HuH-7.5 (cell line): ENCODE data around the gene SLC25A48.

Experiments
- DNase-seq: peaks from one replicate; pipeline ENCODE4 v3.0.0; 2011; ENCODE audit warnings: low spot score

The SLC25A48 gene

GRCh38 chr5:135859641-135860040 lies 25.2 kb downstream of the SLC25A48 start:
- no peak for DNase-seq

GRCh38 chr5:135861641-135862040 lies 27.2 kb downstream of the SLC25A48 start:
- DNase-seq = no peak

DNA sequence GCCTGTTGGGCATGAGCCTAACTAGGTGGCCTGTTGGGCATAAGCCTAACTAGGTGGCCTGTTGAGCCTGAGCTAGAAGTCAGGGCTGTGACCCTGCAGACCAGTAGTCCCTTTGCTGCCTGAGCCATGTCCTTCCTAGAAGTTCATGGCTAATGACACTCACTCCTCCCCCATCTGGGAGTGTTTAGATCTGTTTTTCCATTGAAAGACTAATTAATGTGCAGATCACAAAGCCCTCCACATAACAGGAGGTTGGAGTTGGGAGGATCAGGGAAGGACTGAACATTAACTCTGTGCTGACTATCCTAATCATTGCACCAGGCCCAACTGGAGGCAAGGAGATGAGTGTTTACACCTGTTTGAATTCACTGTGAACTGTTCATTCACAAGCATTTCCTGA lies 27.6 kb downstream of the SLC25A48 start:
- no peak for DNase-seq

DNA sequence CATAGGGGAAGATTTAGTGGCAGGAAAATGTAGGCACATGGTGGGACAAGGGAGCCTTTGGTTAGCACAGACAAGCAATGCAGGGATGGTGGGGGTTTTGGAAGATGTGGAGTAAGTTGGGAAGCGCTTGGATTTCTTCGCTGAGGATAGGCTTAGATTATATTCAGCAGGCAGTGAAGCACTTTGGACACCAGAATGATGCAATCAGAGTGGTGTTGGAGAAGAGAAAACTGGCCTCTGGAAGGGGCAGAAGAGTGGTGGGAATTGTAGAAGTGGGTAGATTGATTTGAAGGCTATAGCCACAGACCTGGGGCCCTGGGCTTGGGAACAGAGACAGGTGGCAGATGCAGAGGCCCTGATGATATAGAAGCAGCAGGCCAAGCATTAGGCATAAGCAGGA lies 28.3 kb downstream of the SLC25A48 start:
- DNase-seq = no peak

DNA sequence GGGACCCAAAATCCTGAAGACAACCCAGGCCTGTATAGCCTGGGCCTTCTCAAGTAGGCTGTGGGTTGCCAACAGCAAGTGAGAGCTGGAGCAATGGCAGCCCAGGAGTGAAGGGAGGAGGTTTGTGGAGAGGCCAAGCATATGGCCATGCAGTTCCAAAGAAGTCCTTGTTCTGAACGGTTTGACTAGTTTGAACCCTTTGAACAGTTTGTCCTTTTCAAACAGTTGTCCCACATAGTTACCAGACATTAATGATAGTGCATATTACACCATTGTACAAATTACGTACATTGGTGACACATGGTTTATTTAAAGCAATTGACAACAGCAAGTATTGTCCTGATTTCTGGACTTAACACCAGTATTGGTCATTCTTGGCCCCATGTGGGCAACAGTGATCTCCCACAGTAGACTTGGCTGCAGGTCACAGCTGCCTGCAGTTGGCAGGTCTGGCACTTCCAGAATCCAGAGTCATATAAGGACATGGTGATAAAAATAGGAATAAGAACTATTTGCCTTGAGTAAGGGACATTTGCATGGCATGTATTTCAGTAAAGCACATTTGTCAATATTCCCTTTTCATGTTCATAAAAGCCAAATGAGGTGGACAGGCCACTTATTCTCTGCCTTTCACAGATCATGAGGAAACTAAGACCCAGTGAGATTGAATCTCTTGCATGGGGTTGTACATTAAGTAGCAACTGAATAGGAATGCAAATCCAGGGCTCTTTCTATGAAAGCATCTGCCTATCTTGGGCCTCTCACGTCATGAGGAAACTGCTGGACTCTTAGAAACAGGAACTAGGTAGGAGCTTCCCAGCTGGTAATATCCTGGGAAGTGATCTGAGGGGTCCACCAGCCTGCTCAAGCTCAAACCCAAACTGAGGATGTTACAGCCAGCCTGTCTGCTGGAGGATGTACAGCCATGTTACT lies 30.3 kb downstream of the SLC25A48 start:
- no peak for DNase-seq

- DNase-seq = no peak
Observed at GRCh38 chr5:135866016-135866415, 31.6 kb downstream of the SLC25A48 start.

DNA sequence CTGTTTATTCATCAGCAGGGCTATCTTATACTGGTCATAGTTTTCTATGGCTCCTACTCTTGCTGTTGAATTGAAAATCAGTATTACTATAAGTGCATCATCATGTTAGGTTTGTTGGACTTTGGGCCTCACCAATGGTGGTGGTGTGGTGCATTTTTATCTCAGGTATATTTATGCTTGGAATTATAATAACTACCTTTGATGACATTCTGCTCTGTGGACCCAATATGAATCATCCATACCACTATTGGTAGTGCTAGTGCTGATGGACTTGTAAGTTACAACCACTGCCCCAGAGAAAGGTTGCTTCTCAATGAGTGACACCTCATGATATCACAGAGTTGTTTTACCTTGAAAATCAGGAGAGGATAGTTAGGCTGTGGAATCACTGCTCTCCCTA lies 33.1 kb downstream of the SLC25A48 start:
- no peak for DNase-seq

DNA sequence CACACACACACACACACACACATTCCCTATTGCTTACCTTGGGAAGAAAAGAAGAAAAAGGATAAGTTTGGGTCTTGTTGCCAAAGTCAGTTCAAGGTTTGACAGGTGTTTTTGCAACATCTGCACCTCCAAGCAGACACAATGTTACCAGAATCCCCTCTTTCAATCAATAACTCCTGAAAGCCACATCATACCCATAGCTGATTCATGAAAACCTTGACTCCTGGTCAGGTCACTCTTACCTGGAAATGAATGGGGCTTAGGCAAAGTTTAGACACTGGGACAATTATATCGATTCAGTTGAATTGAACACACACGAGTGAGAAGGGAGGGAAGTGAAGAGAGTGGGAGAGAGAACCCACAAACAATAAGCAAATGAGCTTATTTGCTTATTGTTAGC lies 34.2 kb downstream of the SLC25A48 start:
- DNase-seq = no peak

DNA sequence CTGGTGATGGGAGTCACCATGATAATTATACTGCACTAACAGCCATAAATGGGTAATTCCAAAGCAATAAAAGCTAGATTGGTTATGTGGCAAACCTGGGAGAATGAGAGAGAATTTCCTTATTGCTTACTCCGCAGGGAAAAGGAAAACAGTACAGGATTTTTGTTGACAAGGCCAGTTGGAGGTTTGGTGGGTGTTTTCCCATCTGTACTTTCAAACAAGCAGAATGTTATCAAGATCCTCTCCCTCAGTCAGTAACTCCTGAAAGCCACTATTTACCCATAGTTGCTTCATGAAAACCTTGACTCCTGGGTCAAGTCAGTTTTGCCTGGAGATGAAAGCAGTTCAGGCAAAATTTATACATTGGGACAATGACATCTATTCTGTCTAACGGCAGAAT lies 34.8 kb downstream of the SLC25A48 start:
- no peak for DNase-seq

- DNase-seq = no peak
Observed at GRCh38 chr5:135869935-135870334, 35.5 kb downstream of the SLC25A48 start.

GRCh38 chr5:135871268-135871915 lies 36.9 kb downstream of the SLC25A48 start:
- DNase-seq = no peak

DNA sequence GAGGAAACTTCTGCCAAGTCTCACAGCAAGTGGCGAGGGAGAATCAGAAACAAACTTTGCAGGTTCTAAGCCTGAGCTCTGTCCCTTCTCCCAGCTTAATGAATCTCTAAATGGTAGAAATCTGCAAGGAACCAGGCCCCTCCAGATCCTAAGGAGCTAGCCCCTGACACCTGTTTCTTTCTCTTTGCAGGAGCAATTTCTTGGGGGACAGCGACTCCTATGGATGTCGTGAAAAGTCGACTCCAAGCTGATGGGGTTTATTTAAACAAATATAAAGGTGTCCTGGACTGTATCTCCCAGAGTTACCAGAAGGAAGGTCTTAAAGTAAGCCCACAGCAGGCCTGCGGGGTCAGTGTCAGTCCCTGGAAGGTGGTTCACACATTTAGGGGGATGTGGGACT lies 39.4 kb downstream of the SLC25A48 start:
- no peak for DNase-seq

GRCh38 chr5:135874461-135874860 lies 40.0 kb downstream of the SLC25A48 start:
- no peak for DNase-seq

DNA sequence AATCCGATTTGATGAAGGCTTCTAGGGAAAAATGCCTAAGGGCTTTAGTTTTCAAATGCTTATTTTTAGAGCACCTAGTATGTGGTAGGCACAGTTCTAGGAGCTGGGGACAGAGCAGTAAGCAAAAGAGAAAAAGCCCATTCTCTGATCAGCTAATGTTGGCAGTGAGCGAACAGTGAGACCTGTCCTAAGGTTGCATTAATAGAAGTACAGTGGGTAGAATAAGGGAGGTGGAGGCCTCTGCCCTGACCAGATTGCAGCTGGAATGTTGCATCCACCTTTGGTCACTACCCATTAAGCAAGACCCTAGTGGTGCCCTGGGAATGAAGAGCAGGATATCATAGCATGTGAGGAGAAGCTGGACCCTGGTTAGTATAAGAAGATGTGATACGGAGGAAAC lies 41.1 kb downstream of the SLC25A48 start:
- no peak for DNase-seq

GRCh38 chr5:135876146-135876545 lies 41.7 kb downstream of the SLC25A48 start:
- no peak for DNase-seq

DNA sequence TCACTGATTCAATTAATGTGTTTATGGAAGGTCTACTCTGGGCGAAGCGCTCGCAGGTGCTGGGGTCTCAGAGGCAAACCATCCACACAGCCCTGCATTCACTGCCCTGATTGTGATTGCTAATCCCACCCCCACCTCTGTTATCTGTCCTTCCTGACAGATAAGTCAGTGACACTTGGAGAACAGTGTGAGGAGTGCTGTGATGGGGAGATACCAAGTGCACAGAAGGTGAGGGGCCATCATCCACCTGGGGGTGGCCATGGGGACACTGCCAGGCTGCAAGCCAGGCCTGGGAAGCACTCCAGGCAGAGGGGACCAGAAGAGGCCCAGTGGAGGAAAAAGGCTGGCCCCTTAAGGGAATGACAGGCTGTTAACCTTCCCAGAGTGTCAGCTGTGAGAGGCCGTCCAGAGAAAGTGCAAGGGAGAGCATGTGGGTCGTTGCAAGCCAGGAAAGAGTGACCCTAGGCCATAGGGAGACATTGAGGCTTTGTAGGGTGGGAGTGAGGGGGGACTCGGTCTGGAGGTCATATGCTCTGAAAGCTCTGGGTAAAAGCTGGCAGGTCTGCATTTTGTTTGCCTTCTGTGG lies 43.2 kb downstream of the SLC25A48 start:
- no peak for DNase-seq

DNA sequence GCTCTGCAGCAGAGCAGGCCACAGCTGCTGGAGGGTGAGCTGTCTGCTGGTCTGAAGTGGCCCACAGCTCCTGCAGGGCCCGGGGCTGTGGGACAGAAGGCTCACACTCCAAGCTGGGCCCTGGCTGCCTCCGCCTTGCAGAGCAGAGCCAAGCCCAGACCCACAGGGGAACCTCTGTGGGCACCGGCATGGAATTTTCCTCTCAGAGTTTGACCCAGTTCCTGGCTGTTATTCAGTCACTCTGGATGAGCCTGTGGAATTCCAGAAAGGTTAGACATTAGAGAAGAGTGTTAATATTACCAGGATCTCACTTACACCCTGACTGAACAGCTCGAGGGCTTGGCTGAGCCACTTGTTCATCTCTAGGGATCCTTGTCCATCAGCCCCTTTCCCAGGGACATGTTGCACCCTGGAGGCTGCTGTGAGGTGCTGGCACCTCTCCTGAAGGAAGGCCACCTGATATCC lies 43.7 kb downstream of the SLC25A48 start:
- DNase-seq = no peak

DNA sequence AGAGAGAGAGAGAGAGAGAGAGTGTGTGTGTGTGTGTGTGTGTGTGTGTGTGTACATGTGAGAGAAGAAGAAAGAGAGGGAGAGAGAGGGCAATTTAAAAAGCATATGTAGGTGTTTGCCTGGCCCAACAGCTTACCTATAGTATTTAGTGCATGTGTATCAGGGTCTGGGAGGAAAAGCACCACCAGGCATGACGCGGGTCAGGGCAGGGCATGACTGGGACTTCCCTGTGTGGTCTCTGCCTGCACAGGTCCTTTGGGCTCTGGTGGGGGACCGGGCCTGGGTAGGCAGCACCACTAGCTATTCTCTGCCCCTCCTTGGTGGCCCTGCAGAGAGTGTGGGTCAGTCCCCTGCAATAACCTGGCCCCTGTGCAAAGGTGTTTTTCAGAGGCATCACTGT lies 45.1 kb downstream of the SLC25A48 start:
- DNase-seq = no peak

- peak; percentile 52 for DNase-seq
Observed at GRCh38 chr5:135880278-135880677, 45.8 kb downstream of the SLC25A48 start.

DNA sequence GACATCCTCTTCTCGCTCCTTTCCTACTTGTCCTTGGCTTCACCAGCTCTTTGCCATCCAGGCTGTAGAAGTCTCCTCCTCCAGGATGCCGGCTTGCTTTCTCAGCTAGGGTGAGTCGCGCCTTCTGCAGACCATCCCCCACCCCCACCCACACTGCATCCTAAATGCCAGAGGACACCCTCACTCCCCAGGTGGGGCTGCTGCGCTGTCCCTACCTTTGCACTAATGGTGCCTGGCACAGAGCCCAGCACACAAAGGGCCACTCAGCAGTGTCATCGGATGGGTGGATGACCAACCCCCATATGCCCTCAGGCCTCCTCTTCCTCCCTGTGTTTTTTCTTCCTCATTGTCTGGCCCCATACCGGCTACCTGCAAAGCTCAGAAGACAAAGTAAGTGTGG lies 46.3 kb downstream of the SLC25A48 start:
- no peak for DNase-seq

- no peak for DNase-seq
Observed at GRCh38 chr5:135881244-135881643, 46.8 kb downstream of the SLC25A48 start.

- no peak for DNase-seq
Observed at GRCh38 chr5:135881819-135882218, 47.4 kb downstream of the SLC25A48 start.

- DNase-seq = no peak
Observed at GRCh38 chr5:135883026-135883425, 48.6 kb downstream of the SLC25A48 start.
